NT2/D1 (cell line): Measurements from ENCODE around the gene P2RY13.

ENCODE experiments used
- SUZ12 ChIP-seq: IDR thresholded peaks from 2 replicates; pipeline ENCODE4 v1.6.1; 2011; ENCODE audit not compliant: insufficient read length, insufficient read depth; ENCODE audit errors: extremely low read depth
- YY1 ChIP-seq: IDR thresholded peaks from 2 replicates; pipeline ENCODE4 v1.6.1; 2011; ENCODE audit not compliant: insufficient read length, insufficient read depth
- ZNF274 ChIP-seq: IDR thresholded peaks from 2 replicates; pipeline ENCODE4 v1.6.1; 2011; ENCODE audit warnings: mild to moderate bottlenecking, low read depth, low read length

DNA sequence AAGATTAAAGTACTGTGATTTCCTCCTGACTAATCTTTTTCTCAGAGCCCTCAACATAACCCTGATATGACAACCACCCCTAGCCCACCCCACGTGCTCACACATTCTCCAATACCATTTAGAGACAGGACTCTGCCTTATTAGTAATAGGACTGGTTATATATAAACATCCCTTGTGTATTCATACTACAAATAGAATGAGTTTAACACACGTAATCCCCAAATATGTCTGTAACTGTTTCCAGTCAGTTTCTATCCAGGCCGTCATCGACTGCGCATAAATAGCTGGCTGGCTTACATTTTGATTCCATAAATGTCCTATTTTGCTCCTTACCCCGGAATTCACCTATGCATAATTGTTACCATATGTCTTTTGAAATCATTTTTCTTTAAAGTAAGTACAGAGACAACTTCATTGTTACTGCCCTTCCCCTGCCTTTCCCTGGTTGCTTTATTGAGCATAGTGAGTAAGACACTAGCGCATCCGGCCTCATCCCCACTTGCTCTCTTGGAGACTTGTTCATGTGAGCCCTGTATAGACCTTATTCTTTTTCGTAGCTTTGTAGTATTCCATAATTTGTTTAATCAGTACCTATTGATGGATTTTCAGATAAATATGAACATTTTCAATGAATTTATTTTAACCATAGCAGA is 47.6 kb downstream of the P2RY13 start:
- TF ChIP-seq SUZ12 = no peak
- TF ChIP-seq ZNF274 = no peak
- TF ChIP-seq YY1 = no peak
